Loucy (cell line): ENCODE results near the gene IDI2.

ENCODE experiments used
- EZH2phosphoT487 ChIP-seq: fragments of 200-600 bp; IDR thresholded peaks from 2 replicates; pipeline ENCODE4 v1.6.1; 2018; ENCODE audit warnings: antibody characterized with exemption, mild to moderate bottlenecking, moderate library complexity, borderline replicate concordance
- TF ChIP-seq, protein P1 (sequence below): fragments of 200-600 bp; sonication (generic); conservative IDR thresholded peaks from 2 replicates; pipeline ENCODE4 v1.5.1; 2014; ENCODE audit warnings: mild to moderate bottlenecking, antibody characterized with exemption, low read length

DNA sequence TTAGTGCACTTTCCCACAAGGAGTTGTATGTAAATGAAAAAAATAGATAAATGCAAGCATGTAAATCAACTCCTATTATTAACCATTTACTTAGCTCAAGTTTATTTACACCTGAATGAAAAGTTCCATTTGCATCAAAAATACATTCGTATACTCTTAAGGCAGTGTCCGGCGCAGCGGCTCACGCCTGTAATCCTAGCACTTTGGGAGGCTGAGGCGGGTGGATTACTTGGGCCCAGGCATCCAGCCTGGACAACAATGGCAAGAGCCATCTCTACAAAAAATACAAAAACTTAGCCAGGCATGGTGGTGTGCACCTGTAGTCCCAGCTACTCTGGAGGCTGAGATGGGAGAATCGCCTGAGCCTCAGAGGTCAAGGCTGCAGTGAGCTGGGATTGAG lies 4.2 kb upstream of the IDI2 start:
- TF ChIP-seq, protein P1, sequence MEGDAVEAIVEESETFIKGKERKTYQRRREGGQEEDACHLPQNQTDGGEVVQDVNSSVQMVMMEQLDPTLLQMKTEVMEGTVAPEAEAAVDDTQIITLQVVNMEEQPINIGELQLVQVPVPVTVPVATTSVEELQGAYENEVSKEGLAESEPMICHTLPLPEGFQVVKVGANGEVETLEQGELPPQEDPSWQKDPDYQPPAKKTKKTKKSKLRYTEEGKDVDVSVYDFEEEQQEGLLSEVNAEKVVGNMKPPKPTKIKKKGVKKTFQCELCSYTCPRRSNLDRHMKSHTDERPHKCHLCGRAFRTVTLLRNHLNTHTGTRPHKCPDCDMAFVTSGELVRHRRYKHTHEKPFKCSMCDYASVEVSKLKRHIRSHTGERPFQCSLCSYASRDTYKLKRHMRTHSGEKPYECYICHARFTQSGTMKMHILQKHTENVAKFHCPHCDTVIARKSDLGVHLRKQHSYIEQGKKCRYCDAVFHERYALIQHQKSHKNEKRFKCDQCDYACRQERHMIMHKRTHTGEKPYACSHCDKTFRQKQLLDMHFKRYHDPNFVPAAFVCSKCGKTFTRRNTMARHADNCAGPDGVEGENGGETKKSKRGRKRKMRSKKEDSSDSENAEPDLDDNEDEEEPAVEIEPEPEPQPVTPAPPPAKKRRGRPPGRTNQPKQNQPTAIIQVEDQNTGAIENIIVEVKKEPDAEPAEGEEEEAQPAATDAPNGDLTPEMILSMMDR, result no peak
- no peak for TF ChIP-seq EZH2phosphoT487
